Osteoblast (primary cell): ENCODE data around the gene PTOV1. TPM values are rescaled to one million over a fixed set of nuclear protein-coding genes. Genes with fewer than 3 reads are reported as not detected.
A peak's percentile ranks its signal among the peaks of the same experiment; 100 is the strongest.

Source experiments
- DNase-seq: peaks from one replicate; pipeline ENCODE4 v3.0.0; 2011; ENCODE audit warnings: low spot score, mixed read lengths; ENCODE audit not compliant: insufficient read length; ENCODE audit errors: missing footprints
- H2AFZ ChIP-seq: 2 replicates; pipeline ENCODE4 v1.6.0; 2011; ENCODE audit warnings: mild to moderate bottlenecking, low read length
- H3K27ac ChIP-seq: 2 replicates; pipeline ENCODE4 v1.5.1; 2011; ENCODE audit warnings: mild to moderate bottlenecking, low read depth, low read length, moderate library complexity
- H3K27me3 ChIP-seq: 2 replicates; pipeline ENCODE4 v1.6.0; 2012; ENCODE audit warnings: mild to moderate bottlenecking, control low read depth, inconsistent platforms, low read length, moderate library complexity; ENCODE audit not compliant: insufficient read depth
- H3K36me3 ChIP-seq: 2 replicates; pipeline ENCODE4 v1.5.1; 2011; ENCODE audit warnings: mild to moderate bottlenecking, low read length, control low read depth, moderate library complexity; ENCODE audit not compliant: insufficient read depth
- H3K4me1 ChIP-seq: 2 replicates; pipeline ENCODE4 v1.5.1; 2011; ENCODE audit warnings: mild to moderate bottlenecking, low read length, control low read depth, moderate library complexity; ENCODE audit not compliant: insufficient read depth
- H3K4me2 ChIP-seq: 2 replicates; pipeline ENCODE4 v1.6.0; 2011; ENCODE audit warnings: mild to moderate bottlenecking, low read length; ENCODE audit not compliant: insufficient read depth
- H3K4me3 ChIP-seq: fragments of 200-600 bp; sonication (generic); 3 replicates; pipeline ENCODE4 v1.5.1; 2012; ENCODE audit warnings: mild to moderate bottlenecking, low read length, inconsistent platforms; ENCODE audit not compliant: insufficient read depth
- H3K79me2 ChIP-seq: 2 replicates; pipeline ENCODE4 v1.6.0; 2012; ENCODE audit warnings: mild to moderate bottlenecking, low read length, control low read depth, inconsistent platforms; ENCODE audit not compliant: insufficient read depth
- H3K9me3 ChIP-seq: 2 replicates; pipeline ENCODE4 v1.5.1; 2011; ENCODE audit warnings: low read depth, low read length, control low read depth
- H4K20me1 ChIP-seq: 2 replicates; pipeline ENCODE4 v1.6.0; 2012; ENCODE audit warnings: mild to moderate bottlenecking, low read length, control low read depth; ENCODE audit not compliant: insufficient read depth
- CTCF ChIP-seq: IDR thresholded peaks from 2 replicates; pipeline ENCODE4 v1.5.1; 2011; ENCODE audit warnings: mild to moderate bottlenecking, low read depth, low read length, moderate library complexity; ENCODE audit errors: extremely low read depth
- total RNA-seq: library from RNA; depleted of rRNA; stranded (reverse); fragments of >200 nt; gene quantifications from 2 replicates; pipeline ENCODE4 v1.2.3, GENCODE V29; 2012

Gene PTOV1
- total RNA-seq, 1 donor: 39.4 TPM

- H3K9me3 ChIP-seq: no peaks in the 10 kb centered on the region
- peaks cover 37% of the 10 kb centered on the region for H3K36me3 ChIP-seq
- H3K4me3 ChIP-seq: peak within 1 kb of the TSS; percentile 95
- H3K4me1 ChIP-seq: peaks cover 33% of the 10 kb centered on the region
- H2AFZ ChIP-seq: peak within 1 kb of the TSS; percentile 87
- H4K20me1 ChIP-seq: peaks cover 23% of the 10 kb centered on the region
- H3K27ac ChIP-seq: peak within 1 kb of the TSS; percentile 91
- H3K4me2 ChIP-seq: peak within 1 kb of the TSS; percentile 94
- H3K27me3 ChIP-seq: no peaks in the 10 kb centered on the region
- peak; percentile 99 for DNase-seq
- no peak for TF ChIP-seq CTCF
- peaks cover 59% of the 10 kb centered on the region for H3K79me2 ChIP-seq
Measured at GRCh38 chr19:49866933-49867782, 16.2 kb downstream of the PTOV1 start, which contains the start of gene PNKP. TSS of gene PNKP (minus strand) at chr19:49867576. CDS start at chr19:49867204, 372 bp downstream.

DNA sequence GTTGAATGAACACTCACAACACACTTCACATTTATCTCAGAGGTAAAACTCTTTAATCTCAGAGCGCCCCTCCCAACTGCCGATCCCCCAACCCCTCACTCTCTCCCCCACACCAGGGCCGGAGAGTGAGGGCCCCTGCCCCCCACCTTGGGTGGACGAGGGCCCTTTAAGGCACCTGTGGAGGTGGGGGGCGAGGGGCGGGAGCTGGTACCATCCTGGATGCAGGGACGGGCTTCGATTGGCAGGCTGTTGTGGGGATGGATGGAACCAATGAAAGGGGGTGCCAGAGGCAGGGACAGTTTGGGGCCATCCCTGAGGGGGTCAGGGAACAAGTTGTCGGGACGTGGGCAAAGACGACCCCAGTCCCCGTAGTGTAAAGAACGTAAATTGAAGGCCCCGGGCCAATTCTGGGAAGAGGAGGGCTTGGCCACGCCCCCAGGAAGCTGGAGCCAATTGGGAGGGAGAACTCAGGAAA lies 18.1 kb downstream of the PTOV1 start:
- Histone ChIP-seq H3K4me3 (peak overlapping the region; percentile 74), H3K36me3 (peaks cover 24% of the 10 kb centered on the region), H3K79me2 (peaks cover 60% of the 10 kb centered on the region), H3K27me3 (no peaks in the 10 kb centered on the region), H2AFZ (peak overlapping the region; percentile 84), H3K9me3 (no peaks in the 10 kb centered on the region), H3K4me1 (peaks cover 33% of the 10 kb centered on the region), H3K27ac (peak overlapping the region; percentile 69), H4K20me1 (peaks cover 19% of the 10 kb centered on the region), H3K4me2 (peak overlapping the region; percentile 94)
- no peak for TF ChIP-seq CTCF
- no peak for DNase-seq

GRCh38 chr19:49869484-49870308 lies 18.7 kb downstream of the PTOV1 start:
- Histone ChIP-seq H3K4me2 (peak overlapping the region; percentile 94), H3K27me3 (no peaks in the 10 kb centered on the region), H4K20me1 (peaks cover 12% of the 10 kb centered on the region), H3K4me3 (peak overlapping the region; percentile 74), H3K36me3 (peaks cover 18% of the 10 kb centered on the region), H2AFZ (peak overlapping the region; percentile 50), H3K79me2 (peaks cover 60% of the 10 kb centered on the region), H3K9me3 (no peaks in the 10 kb centered on the region), H3K4me1 (peaks cover 33% of the 10 kb centered on the region), H3K27ac (peak overlapping the region; percentile 69)
- peak; percentile 100 for DNase-seq
- TF ChIP-seq CTCF: no peak
